IPS-NIHi7 (cell line): ENCODE data around the gene RPL15.
A peak's percentile ranks its signal among the peaks of the same experiment; 100 is the strongest.
"Not testable (repeated sequence)": the region's sequence is repeated elsewhere in the genome, so short reads cannot be mapped to it uniquely, and the experiment has no call there.

Experiments
- DNase-seq: peaks from one replicate; pipeline ENCODE4 v3.0.0; 2012; ENCODE audit warnings: mixed read lengths; ENCODE audit errors: extremely low spot score

The RPL15 gene

GRCh38 chr3:23916886-23917678 is at the start of gene RPL15, which contains the start of gene NKIRAS1:
RPL15 (plus strand) TSS chr3:23917132; CDS start chr3:23917860, 728 bp downstream.
NKIRAS1 (minus strand) TSS chr3:23916990; CDS start chr3:23910904, 6,086 bp downstream.
- DNase-seq: peak; percentile 96

- no peak for DNase-seq
Observed at GRCh38 chr3:23867400-23867799, 49.5 kb upstream of the RPL15 start.

- no peak for DNase-seq
Observed at GRCh38 chr3:23867838-23868237, 49.1 kb upstream of the RPL15 start.

GRCh38 chr3:23869977-23870662 is 46.8 kb upstream of the RPL15 start:
- no peak for DNase-seq

- not testable (repeated sequence) for DNase-seq
Observed at GRCh38 chr3:23870663-23871043, 46.3 kb upstream of the RPL15 start.

GRCh38 chr3:23871361-23871760 is 45.6 kb upstream of the RPL15 start:
- DNase-seq: not testable (repeated sequence)

GRCh38 chr3:23872330-23872729 is 44.6 kb upstream of the RPL15 start:
- DNase-seq: no peak

GRCh38 chr3:23873941-23874340 is 43.0 kb upstream of the RPL15 start:
- no peak for DNase-seq

- DNase-seq: no peak
Observed at GRCh38 chr3:23874359-23875112, 42.4 kb upstream of the RPL15 start.

GRCh38 chr3:23875113-23875725 is 41.7 kb upstream of the RPL15 start:
- no peak for DNase-seq

GRCh38 chr3:23876923-23877322 is 40.0 kb upstream of the RPL15 start:
- DNase-seq: no peak

GRCh38 chr3:23877329-23877980 is 39.5 kb upstream of the RPL15 start:
- no peak for DNase-seq

- no peak for DNase-seq
Observed at GRCh38 chr3:23879485-23879884, 37.4 kb upstream of the RPL15 start.

- DNase-seq: no peak
Observed at GRCh38 chr3:23880703-23881339, 36.1 kb upstream of the RPL15 start.

- not testable (repeated sequence) for DNase-seq
Observed at GRCh38 chr3:23881993-23882392, 34.9 kb upstream of the RPL15 start.

- DNase-seq: no peak
Observed at GRCh38 chr3:23882487-23882918, 34.4 kb upstream of the RPL15 start.

- no peak for DNase-seq
Observed at GRCh38 chr3:23884481-23884880, 32.5 kb upstream of the RPL15 start.

GRCh38 chr3:23885210-23885609 is 31.7 kb upstream of the RPL15 start:
- no peak for DNase-seq

GRCh38 chr3:23886311-23886710 is 30.6 kb upstream of the RPL15 start:
- no peak for DNase-seq

- no peak for DNase-seq
Observed at GRCh38 chr3:23888617-23889228, 28.2 kb upstream of the RPL15 start.
